Measurements from ENCODE around the gene NOPCHAP1. TPM values are rescaled to one million over a fixed set of nuclear protein-coding genes. Genes with fewer than 3 reads are reported as not detected.

The NOPCHAP1 gene
- polyA plus RNA-seq, 2 donors, result 7.8 to 8.2 TPM

DNA sequence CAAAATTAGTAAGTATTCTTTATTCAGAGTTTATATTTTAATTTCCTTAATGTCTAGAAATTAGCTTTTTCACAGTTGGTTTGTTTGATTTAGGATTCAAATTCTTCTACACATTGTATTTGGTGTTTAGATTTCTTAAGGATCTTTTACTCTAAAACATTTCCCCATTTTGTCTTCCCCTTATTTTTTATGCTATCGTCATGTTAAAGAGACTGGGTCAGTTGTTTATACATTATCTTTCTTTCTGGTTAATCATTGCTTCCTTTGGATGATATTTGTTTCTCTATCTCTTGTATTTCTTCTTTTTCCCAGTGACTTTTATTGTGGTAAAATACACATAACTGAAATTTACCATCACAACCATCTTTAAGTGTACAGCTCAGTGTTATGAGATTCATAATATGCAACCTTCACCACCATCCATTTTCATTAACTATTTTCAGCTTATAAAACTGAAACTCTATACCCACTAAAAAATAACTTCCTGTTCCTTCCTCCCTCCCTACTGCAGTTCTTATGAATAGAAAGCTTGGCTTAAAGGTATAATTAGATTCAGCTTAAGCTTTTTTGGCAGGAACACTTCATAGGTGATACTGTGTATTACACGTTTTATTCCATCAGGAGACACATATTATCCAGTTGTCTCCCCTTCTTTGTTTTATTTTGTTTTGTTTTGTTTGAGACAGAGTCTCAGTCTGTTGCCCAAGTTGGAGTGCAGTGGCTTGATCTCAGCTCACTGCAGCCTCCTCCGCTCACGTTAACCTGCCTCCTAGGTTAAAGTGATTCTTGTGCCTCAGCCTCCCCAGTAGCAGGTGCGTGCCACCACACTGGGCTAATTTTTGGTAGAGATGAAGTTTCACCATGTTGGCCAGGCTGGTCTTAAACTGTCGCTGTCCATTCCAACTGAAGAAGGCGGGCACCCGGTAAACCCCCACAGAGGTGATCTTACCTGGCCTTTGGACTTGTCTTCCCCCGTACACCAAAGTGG, 45.0 kb downstream of the NOPCHAP1 start:
- Histone ChIP-seq H3K4me1 (ENCODE audit: control insufficient read depth in 2 of 2, insufficient read depth in 2 of 2, low read length in 1 of 2) (no peaks in the 10 kb centered on the region), H3K27me3 (ENCODE audit: control insufficient read depth in 1 of 2, insufficient read depth in 2 of 2, low read length in 2 of 2) (no peaks in the 10 kb centered on the region), H3K36me3 (ENCODE audit: control insufficient read depth in 2 of 2, insufficient read depth in 2 of 2, low read length in 1 of 2) (no peaks in the 10 kb centered on the region), H3K4me3 (ENCODE audit: low read depth in 1 of 2, low read length in 2 of 2) (no peak overlapping the region), H3K27ac (ENCODE audit: low read depth in 2 of 2, low read length in 1 of 2) (no peak overlapping the region), H3K9me3 (ENCODE audit: control insufficient read depth in 2 of 2, insufficient read depth in 1 of 2, low read depth in 1 of 2, low read length in 1 of 2) (no peaks in the 10 kb centered on the region)
- 85 to 87% methylated on average over 9 of the region's 9 CpGs for WGBS, 2 donors

DNA sequence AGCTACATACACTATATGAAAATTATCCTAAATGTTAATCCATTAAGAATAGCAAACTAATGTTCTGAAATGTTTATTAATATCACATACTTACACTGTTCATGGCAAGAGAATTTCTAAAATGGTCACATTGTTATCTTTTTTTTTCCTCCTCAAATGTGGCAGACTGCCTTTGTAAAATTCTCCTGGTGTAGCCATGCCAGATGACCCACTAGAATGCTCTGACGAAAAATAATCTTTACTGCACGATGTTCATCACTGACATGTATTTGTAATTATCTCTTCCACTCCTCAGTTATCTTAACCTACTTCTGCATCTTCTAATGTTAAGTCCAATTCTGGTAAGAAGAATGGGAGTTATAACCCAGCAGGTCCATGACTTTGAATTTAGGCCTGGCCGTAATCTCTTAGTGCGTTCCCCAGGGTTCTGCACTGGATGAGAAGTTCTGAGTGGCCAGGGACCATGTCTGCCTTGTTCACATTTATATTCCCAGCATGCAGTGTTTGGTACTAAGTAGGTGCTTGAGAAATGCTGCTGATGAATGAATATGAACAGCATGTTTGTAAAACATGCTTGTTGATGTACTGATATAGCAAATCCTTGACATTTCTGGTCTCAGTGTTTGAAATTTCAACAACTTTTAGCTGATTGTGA, 46.7 kb downstream of the NOPCHAP1 start:
- no peaks in the 10 kb centered on the region for H3K27me3 ChIP-seq (ENCODE audit: control insufficient read depth in 1 of 2, insufficient read depth in 2 of 2, low read length in 2 of 2)
- 93 to 94% methylated on average over 4 of the region's 4 CpGs for WGBS, 2 donors
- H3K9me3 ChIP-seq (ENCODE audit: control insufficient read depth in 2 of 2, insufficient read depth in 1 of 2, low read depth in 1 of 2, low read length in 1 of 2), result no peaks in the 10 kb centered on the region
- no peaks in the 10 kb centered on the region for H3K4me1 ChIP-seq (ENCODE audit: control insufficient read depth in 2 of 2, insufficient read depth in 2 of 2, low read length in 1 of 2)
- no peak overlapping the region for H3K27ac ChIP-seq (ENCODE audit: low read depth in 2 of 2, low read length in 1 of 2)
- no peak overlapping the region for H3K4me3 ChIP-seq (ENCODE audit: low read depth in 1 of 2, low read length in 2 of 2)
- no peaks in the 10 kb centered on the region for H3K36me3 ChIP-seq (ENCODE audit: control insufficient read depth in 2 of 2, insufficient read depth in 2 of 2, low read length in 1 of 2)

DNA sequence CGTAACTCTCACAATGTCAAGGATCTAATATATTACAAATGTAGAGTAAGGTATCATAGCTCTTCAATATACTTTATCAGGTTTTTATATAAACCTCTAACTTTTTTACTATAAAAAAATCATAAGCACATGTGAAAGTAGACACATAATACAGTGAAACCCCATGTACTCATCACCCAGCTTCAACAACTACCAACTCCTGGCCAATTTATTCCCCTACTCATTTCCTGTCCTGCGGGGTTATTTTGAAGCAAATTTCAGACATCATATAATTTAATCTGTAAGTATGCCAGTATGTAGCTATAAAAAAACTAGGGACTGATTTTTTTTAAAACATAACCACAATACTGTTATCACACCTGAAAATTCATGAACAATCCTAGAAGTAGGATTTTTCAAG, 47.7 kb downstream of the NOPCHAP1 start:
- WGBS, 2 donors, result 86 to 92% methylated on average over 2 of the region's 2 CpGs
- no peaks in the 10 kb centered on the region for H3K36me3 ChIP-seq (ENCODE audit: control insufficient read depth in 2 of 2, insufficient read depth in 2 of 2, low read length in 1 of 2)
- H3K9me3 ChIP-seq (ENCODE audit: control insufficient read depth in 2 of 2, insufficient read depth in 1 of 2, low read depth in 1 of 2, low read length in 1 of 2), result no peaks in the 10 kb centered on the region
- no peak overlapping the region for H3K27ac ChIP-seq (ENCODE audit: low read depth in 2 of 2, low read length in 1 of 2)
- no peak overlapping the region for H3K4me3 ChIP-seq (ENCODE audit: low read depth in 1 of 2, low read length in 2 of 2)
- H3K4me1 ChIP-seq (ENCODE audit: control insufficient read depth in 2 of 2, insufficient read depth in 2 of 2, low read length in 1 of 2), result no peaks in the 10 kb centered on the region
- no peaks in the 10 kb centered on the region for H3K27me3 ChIP-seq (ENCODE audit: control insufficient read depth in 1 of 2, insufficient read depth in 2 of 2, low read length in 2 of 2)

Other genes with a start within 250 kb of the NOPCHAP1 start
- under 1 TPM; 0.22 to 0.47 TPM for gene SLC41A2, start 28.0 kb upstream of the NOPCHAP1 start, polyA plus RNA-seq
- gene ALDH1L2, start 98.1 kb downstream of the NOPCHAP1 start, polyA plus RNA-seq, result under 1 TPM; 0.10 to 0.35 TPM
- 10 to 100 TPM in 1 of 2 donors, 1 to 10 TPM in 1; 8.6 to 11.6 TPM for gene WASHC4, start 121.4 kb downstream of the NOPCHAP1 start, polyA plus RNA-seq
- gene APPL2, start 249.9 kb downstream of the NOPCHAP1 start, polyA plus RNA-seq, result 10 to 100 TPM; 15.0 to 16.3 TPM